ENCODE data around the gene BMP3. TPM values are rescaled to one million over a fixed set of nuclear protein-coding genes. Genes with fewer than 3 reads are reported as not detected.

BMP3 gene
- under 0.01 TPM in 2 replicates for total RNA-seq

GRCh38 chr4:81030061-81030980, at the start of gene BMP3:
Gene BMP3, plus strand, starts transcription at chr4:81030708. Its CDS starts 577 bp downstream, at chr4:81031285.

Other genes starting within 250 kb of the BMP3 start
- gene PRKG2, start 184.5 kb downstream of the BMP3 start, total RNA-seq = 13.0 and 20.3 TPM in 2 replicates

All from bronchial smooth muscle cell (primary cell).